Neural cell (in vitro differentiated cells): ENCODE data around the gene GJB3.

Experiments used
- CTCF ChIP-seq: fragments of 450-650 bp; IDR thresholded peaks from 2 replicates; pipeline ENCODE4 v1.5.1; 2014; ENCODE audit warnings: antibody characterized with exemption, mild to moderate bottlenecking, moderate library complexity; ENCODE audit not compliant: poor library complexity, severe bottlenecking
- EP300 ChIP-seq: fragments of 450-650 bp; conservative IDR thresholded peaks from 2 replicates; pipeline ENCODE4 v1.6.1; 2014; ENCODE audit warnings: antibody characterized with exemption, mild to moderate bottlenecking, moderate library complexity; ENCODE audit not compliant: poor library complexity, severe bottlenecking
- POLR2AphosphoS5 ChIP-seq: IDR thresholded peaks from 2 replicates; pipeline ENCODE4 v1.6.1; 2012
- RAD21 ChIP-seq: fragments of 450-650 bp; conservative IDR thresholded peaks from 2 replicates; pipeline ENCODE4 v1.6.1; 2014; ENCODE audit warnings: antibody characterized with exemption, mild to moderate bottlenecking, moderate library complexity
- REST ChIP-seq: IDR thresholded peaks from 2 replicates; pipeline ENCODE4 v1.6.1; 2012; ENCODE audit warnings: borderline replicate concordance
- TAF1 ChIP-seq: IDR thresholded peaks from 2 replicates; pipeline ENCODE4 v1.6.1; 2012; ENCODE audit warnings: low read depth

GRCh38 chr1:34776911-34777310, 4.1 kb upstream of the GJB3 start:
- TF ChIP-seq CTCF (no peak), REST (no peak), POLR2AphosphoS5 (no peak), RAD21 (no peak), EP300 (no peak), TAF1 (no peak)
